SU-DHL-6 (cell line): ENCODE results near the gene VPS4B.

ENCODE experiments used
- CTCF ChIP-seq: fragments of 200-600 bp; sonication (generic); IDR thresholded peaks from one replicate; pipeline ENCODE4 v1.5.1; 2017; ENCODE audit warnings: antibody characterized with exemption, mild to moderate bottlenecking, low read length, moderate library complexity; ENCODE audit not compliant: insufficient read depth, poor library complexity, severe bottlenecking
- EZH2phosphoT487 ChIP-seq: fragments of 200-600 bp; sonication (generic), shearing (Covaris generic); conservative IDR thresholded peaks from 2 replicates; pipeline ENCODE4 v1.6.1; 2018; ENCODE audit warnings: mild to moderate bottlenecking, antibody characterized with exemption, low read length, moderate library complexity, mixed read lengths

GRCh38 chr18:63412953-63413352, 9.3 kb downstream of the VPS4B start:
- TF ChIP-seq CTCF, result no peak
- TF ChIP-seq EZH2phosphoT487, result no peak
